DND-41 (cell line): ENCODE data around the gene TBC1D19.
"Not testable (repeated sequence)": the region's sequence is repeated elsewhere in the genome, so short reads cannot be mapped to it uniquely, and the experiment has no call there.

Experiments used
- ATAC-seq: fragments of 200-7000 bp; cut with Tn5 transposase; 3 replicates; pipeline ENCODE4 v1.9.1; 2021; ENCODE audit warnings: low read depth; ENCODE audit not compliant: insufficient read depth
- DNase-seq: peaks from one replicate; pipeline ENCODE4 v3.0.0-alpha.2; 2020
- H2AFZ ChIP-seq: 2 replicates; pipeline ENCODE4 v1.6.0; 2012; ENCODE audit warnings: low read depth, low read length
- H3K27ac ChIP-seq: 2 replicates; pipeline ENCODE4 v1.5.1; 2012; ENCODE audit warnings: low read length, inconsistent platforms
- H3K27me3 ChIP-seq: fragments of 200-600 bp; sonication (generic); 2 replicates; pipeline ENCODE4 v1.6.0; 2012; ENCODE audit warnings: low read length, mild to moderate bottlenecking, inconsistent platforms; ENCODE audit not compliant: insufficient read depth, poor library complexity
- H3K36me3 ChIP-seq: 2 replicates; pipeline ENCODE4 v1.5.1; 2012; ENCODE audit warnings: low read length, inconsistent platforms; ENCODE audit not compliant: insufficient read depth
- H3K4me1 ChIP-seq: 2 replicates; pipeline ENCODE4 v1.5.1; 2012; ENCODE audit warnings: mild to moderate bottlenecking, low read length; ENCODE audit not compliant: insufficient read depth
- H3K4me2 ChIP-seq: 2 replicates; pipeline ENCODE4 v1.6.0; 2012; ENCODE audit warnings: mild to moderate bottlenecking, moderate library complexity, low read length, inconsistent platforms; ENCODE audit not compliant: insufficient read depth
- H3K4me3 ChIP-seq, 2 experiments: fragments of 200-600 bp in 1 of 2; shearing (Covaris generic) in 1 of 2; 2 replicates each; pipeline ENCODE4 v1.5.1; 2012 to 2016; ENCODE audit warnings: inconsistent platforms in 2 of 2, low read length in 2 of 2, mild to moderate bottlenecking in 2 of 2, low read depth in 1 of 2, moderate library complexity in 1 of 2
- H3K79me2 ChIP-seq: 2 replicates; pipeline ENCODE4 v1.6.0; 2012; ENCODE audit warnings: low read length, inconsistent platforms; ENCODE audit not compliant: insufficient read depth
- H3K9ac ChIP-seq: 2 replicates; pipeline ENCODE4 v1.6.0; 2012; ENCODE audit warnings: low read depth, mild to moderate bottlenecking, inconsistent platforms, low read length, moderate library complexity
- H3K9me3 ChIP-seq: 2 replicates; pipeline ENCODE4 v1.5.1; 2012; ENCODE audit warnings: low read length, moderate library complexity, mild to moderate bottlenecking, inconsistent platforms; ENCODE audit not compliant: insufficient read depth, severe bottlenecking
- H4K20me1 ChIP-seq: 2 replicates; pipeline ENCODE4 v1.6.0; 2012; ENCODE audit warnings: low read length; ENCODE audit not compliant: insufficient read depth
- CTCF ChIP-seq: IDR thresholded peaks from 2 replicates; pipeline ENCODE4 v1.5.1; 2012; ENCODE audit warnings: borderline replicate concordance, low read length, moderate library complexity, mild to moderate bottlenecking; ENCODE audit not compliant: poor library complexity, severe bottlenecking; ENCODE audit errors: extremely low read depth
- EZH2 ChIP-seq: IDR thresholded peaks from 3 replicates; pipeline ENCODE4 v1.6.1; 2012; ENCODE audit warnings: borderline replicate concordance, low read depth, mild to moderate bottlenecking, moderate library complexity, low read length, inconsistent platforms; ENCODE audit not compliant: severe bottlenecking

Gene TBC1D19

DNA sequence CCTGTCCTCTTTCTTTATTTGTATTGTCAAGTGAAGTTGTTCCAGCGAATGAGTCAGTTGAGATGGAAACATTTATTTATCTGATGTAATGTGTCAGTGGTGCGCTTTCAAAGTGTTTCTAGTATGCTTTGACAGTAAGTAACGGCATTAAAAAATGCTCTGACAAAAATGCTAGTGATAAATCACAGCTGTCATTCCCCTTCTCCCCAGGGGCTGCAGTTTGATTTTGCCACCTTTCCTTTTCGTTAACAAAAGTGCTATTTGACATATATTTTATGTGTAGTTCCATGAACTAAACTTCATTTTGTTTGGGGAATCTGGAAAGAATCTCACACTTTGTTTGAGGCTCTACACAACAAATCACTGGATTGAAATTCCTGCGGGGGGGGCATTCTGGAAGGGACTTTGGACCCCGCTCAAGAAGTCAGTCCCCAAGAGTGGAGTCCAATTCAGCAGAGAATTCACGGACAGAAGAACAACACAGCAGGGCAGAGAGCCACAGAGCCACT is 7.6 kb upstream of the TBC1D19 start:
- Histone ChIP-seq H3K27ac (no peak overlapping the region), H3K9me3 (no peaks in the 10 kb centered on the region), H3K27me3 (no peaks in the 10 kb centered on the region), H4K20me1 (no peaks in the 10 kb centered on the region), H3K36me3 (no peaks in the 10 kb centered on the region), H3K4me2 (no peak overlapping the region), H3K79me2 (no peaks in the 10 kb centered on the region), H3K4me1 (peaks cover 8% of the 10 kb centered on the region), H3K4me3 (no peak overlapping the region), H3K9ac (no peak overlapping the region), H2AFZ (no peak overlapping the region)
- ATAC-seq (no peak), DNase-seq (no peak)
- no peak for TF ChIP-seq EZH2
- no peak for TF ChIP-seq CTCF

GRCh38 chr4:26577066-26577465 is 6.8 kb upstream of the TBC1D19 start:
- no peaks in the 10 kb centered on the region for H3K36me3 ChIP-seq
- no peaks in the 10 kb centered on the region for H3K9me3 ChIP-seq
- DNase-seq (no peak), ATAC-seq (no peak)
- H3K27me3 ChIP-seq = no peaks in the 10 kb centered on the region
- no peak overlapping the region for H3K9ac ChIP-seq
- H4K20me1 ChIP-seq = no peaks in the 10 kb centered on the region
- peaks cover 8% of the 10 kb centered on the region for H3K4me1 ChIP-seq
- H3K27ac ChIP-seq = no peak overlapping the region
- H3K4me3 ChIP-seq = no peak overlapping the region
- no peak overlapping the region for H3K4me2 ChIP-seq
- no peak overlapping the region for H2AFZ ChIP-seq
- no peaks in the 10 kb centered on the region for H3K79me2 ChIP-seq
- TF ChIP-seq CTCF (no peak), EZH2 (no peak)

DNA sequence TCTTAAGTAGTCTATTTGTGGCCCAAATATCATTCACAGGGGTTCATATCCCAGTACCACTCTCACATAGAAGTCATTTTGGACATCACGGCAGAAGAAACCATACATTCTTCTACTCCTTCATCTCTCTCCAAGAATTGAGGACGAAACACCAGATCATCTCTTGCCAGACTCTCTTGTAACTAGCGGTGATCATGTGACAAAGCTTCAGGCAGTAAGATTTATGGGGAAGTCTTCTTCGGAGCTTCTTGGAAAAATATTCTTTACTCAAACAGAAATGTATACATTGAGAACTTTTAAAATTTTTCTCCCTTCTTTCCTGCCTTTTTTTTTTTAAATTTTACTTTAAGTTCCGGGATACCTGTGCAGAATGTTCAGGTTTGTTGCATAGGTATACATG is 4.7 kb upstream of the TBC1D19 start:
- Histone ChIP-seq H3K9ac (no peak overlapping the region), H3K27ac (no peak overlapping the region), H3K4me3 (no peak overlapping the region), H2AFZ (no peak overlapping the region), H3K79me2 (peaks cover 2% of the 10 kb centered on the region), H3K4me1 (peaks cover 9% of the 10 kb centered on the region; the same call in 1 of the 2 replicates), H3K9me3 (no peaks in the 10 kb centered on the region), H3K27me3 (no peaks in the 10 kb centered on the region), H4K20me1 (no peaks in the 10 kb centered on the region), H3K4me2 (no peak overlapping the region), H3K36me3 (no peaks in the 10 kb centered on the region)
- no peak for ATAC-seq
- TF ChIP-seq EZH2 (no peak), CTCF (no peak)
- DNase-seq = no peak

DNA sequence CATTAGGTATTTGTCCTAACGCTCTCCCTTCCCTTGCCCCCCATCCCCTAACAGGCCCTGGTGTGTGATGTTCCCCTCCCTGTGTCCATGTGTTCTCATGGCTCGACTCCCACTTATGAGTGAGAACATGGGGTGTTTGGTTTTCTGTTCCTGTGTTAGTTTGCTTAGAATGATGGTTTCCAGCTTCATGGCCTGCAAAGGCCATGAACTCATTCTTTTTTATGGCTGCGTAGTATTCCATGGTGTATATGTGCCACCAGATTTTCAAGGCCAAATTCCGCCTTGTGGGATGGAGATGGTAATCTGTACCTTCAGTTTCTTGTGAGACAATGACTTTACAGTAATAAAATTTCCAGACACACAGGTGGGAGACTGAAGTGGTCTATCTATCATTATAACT is 2.5 kb upstream of the TBC1D19 start:
- ATAC-seq, H3K9ac ChIP-seq, H2AFZ ChIP-seq, H3K36me3 ChIP-seq, H3K27me3 ChIP-seq, H4K20me1 ChIP-seq, H3K4me2 ChIP-seq, DNase-seq, H3K4me3 ChIP-seq, H3K27ac ChIP-seq, H3K9me3 ChIP-seq: not testable (repeated sequence)
- Histone ChIP-seq H3K4me1 (peaks cover 29% of the 10 kb centered on the region), H3K79me2 (peaks cover 21% of the 10 kb centered on the region)
